DMS153 (cell line): ENCODE data around the gene DSG3.
"Not testable (repeated sequence)": the region's sequence is repeated elsewhere in the genome, so short reads cannot be mapped to it uniquely, and the experiment has no call there.

Experiments
- DNase-seq: peaks from one replicate; lab custom pipeline; 2025; lab: John Stamatoyannopoulos, UW

Gene DSG3

GRCh38 chr18:31491586-31491985, 44.0 kb downstream of the DSG3 start:
- no peak for DNase-seq

DNA sequence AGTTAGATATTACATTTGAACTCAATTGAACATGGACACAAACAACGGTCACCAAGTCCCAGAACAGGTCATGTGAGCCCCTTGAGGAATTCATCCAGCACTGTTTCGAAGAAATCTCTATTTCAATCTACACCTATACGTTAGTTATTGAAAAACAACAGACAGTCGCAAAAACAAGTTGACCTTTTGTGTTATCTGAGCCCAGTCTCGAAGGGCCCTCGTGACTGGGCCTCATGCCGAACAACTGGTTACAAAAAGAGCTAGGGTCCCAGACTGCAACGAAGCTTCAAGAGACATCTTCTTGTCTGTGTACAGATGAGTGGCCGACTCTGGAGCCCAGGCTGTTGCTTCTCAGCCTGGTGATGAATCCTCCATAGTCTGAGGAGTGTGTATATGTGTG, 45.1 kb downstream of the DSG3 start:
- DNase-seq: no peak

- no peak for DNase-seq
These were observed 45.6 kb downstream of the DSG3 start for GRCh38 chr18:31493171-31493570.

- DNase-seq: no peak
These were observed 46.4 kb downstream of the DSG3 start for GRCh38 chr18:31493941-31494340.

- DNase-seq: not testable (repeated sequence)
These were observed 47.2 kb downstream of the DSG3 start for GRCh38 chr18:31494705-31495244.

- no peak for DNase-seq
These were observed 49.9 kb downstream of the DSG3 start for GRCh38 chr18:31497404-31497835.

- DNase-seq: peak; percentile 8
These were observed 50.5 kb downstream of the DSG3 start, which contains the start of gene DSG2 for GRCh38 chr18:31497836-31498573. Gene DSG2 (plus strand): TSS chr18:31498177. CDS start chr18:31498252, 75 bp downstream.

- DNase-seq: no peak
These were observed 51.3 kb downstream of the DSG3 start for GRCh38 chr18:31498574-31499524.

GRCh38 chr18:31500051-31500688, 52.6 kb downstream of the DSG3 start:
- DNase-seq: no peak

GRCh38 chr18:31503011-31503410, 55.5 kb downstream of the DSG3 start:
- DNase-seq: no peak

GRCh38 chr18:31504455-31505147, 57.1 kb downstream of the DSG3 start:
- no peak for DNase-seq

DNA sequence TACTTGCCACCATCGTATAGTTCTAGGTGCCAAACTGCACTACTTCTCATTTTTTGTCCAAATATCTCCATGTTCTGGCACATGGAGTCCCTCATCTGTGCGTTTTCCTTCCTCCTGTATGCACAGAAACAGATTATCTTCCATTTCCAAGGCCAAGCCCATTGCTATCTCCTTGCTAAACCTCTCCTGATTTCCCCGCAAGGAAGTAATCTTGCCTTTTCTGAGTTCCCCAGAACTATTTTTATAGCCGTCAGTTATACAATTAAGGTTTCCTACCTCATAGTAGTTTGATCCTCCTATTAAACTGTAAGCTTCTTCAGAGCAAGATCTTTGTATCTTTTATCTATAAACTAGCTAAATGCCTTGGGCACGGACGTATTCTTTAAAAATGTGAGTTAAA, 57.6 kb downstream of the DSG3 start:
- no peak for DNase-seq

GRCh38 chr18:31506024-31506742, 58.6 kb downstream of the DSG3 start:
- DNase-seq: no peak

- DNase-seq: not testable (repeated sequence)
These were observed 59.6 kb downstream of the DSG3 start for GRCh38 chr18:31507124-31507523.

DNA sequence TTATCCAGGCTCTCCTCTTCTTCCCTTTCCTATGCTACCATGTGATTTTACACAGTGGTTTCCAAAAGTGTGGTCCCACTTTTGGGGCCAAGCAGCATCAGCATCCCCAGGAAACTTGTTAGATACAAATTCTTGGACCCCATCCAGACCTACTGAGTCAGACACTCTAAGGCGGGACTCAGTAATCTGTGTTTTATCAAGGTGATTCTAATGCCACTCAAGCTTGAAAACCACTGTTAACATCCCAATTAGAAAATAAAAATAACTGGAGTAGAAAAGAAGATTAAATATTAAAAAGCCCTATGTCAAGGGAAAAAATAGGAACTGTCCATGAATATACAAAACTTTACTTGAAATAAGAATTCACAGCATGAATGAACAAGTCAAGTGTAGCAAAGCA, 61.2 kb downstream of the DSG3 start:
- DNase-seq: no peak

- no peak for DNase-seq
These were observed 62.0 kb downstream of the DSG3 start for GRCh38 chr18:31509571-31509970.

- no peak for DNase-seq
These were observed 62.8 kb downstream of the DSG3 start for GRCh38 chr18:31510319-31510718.

GRCh38 chr18:31511098-31511497, 63.6 kb downstream of the DSG3 start:
- DNase-seq: no peak

- DNase-seq: no peak
These were observed 64.7 kb downstream of the DSG3 start for GRCh38 chr18:31512203-31512764.

GRCh38 chr18:31513189-31513935, 65.8 kb downstream of the DSG3 start:
- DNase-seq: no peak
